ENCODE measurements around the gene TMOD1. TPM values are rescaled to one million over a fixed set of nuclear protein-coding genes. Genes with fewer than 3 reads are reported as not detected.

The TMOD1 gene
- total RNA-seq, 1 experiment from 2014 or later, result 1.0 TPM

DNA sequence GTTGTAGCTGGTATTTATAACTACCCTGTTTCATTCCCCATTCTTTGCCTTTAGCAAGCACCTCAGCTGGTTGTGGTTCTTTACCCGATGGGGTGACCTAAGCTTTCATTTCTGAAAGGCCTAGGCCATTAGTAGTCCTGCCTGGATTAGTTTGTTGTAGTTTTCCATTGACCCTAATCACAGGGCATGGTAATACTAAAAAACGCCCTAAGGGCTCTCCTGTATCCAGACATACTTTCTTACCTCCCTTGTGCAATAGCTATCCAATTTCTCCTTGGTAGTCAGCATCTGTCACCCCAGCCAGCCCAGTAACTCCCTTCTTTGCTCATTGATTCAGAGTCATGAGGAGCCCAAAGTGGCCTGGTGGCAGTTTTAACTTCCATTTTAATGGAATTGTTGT is 24.0 kb downstream of the TMOD1 start (continued):
- TF ChIP-seq AR (CRISPR knock-in tag; IDR thresholded peaks at IDR 0.05), result no peak
- TF ChIP-seq ZNF512 (CRISPR knock-in tag; IDR thresholded peaks at IDR 0.05; ENCODE audit: borderline replicate concordance), result no peak
- no peak for TF ChIP-seq NFYB (CRISPR knock-in tag; conservative IDR thresholded peaks at IDR 0.05; ENCODE audit: low read depth)
- no peak for TF ChIP-seq NFE2L1 (CRISPR knock-in tag; IDR thresholded peaks at IDR 0.05)

DNA sequence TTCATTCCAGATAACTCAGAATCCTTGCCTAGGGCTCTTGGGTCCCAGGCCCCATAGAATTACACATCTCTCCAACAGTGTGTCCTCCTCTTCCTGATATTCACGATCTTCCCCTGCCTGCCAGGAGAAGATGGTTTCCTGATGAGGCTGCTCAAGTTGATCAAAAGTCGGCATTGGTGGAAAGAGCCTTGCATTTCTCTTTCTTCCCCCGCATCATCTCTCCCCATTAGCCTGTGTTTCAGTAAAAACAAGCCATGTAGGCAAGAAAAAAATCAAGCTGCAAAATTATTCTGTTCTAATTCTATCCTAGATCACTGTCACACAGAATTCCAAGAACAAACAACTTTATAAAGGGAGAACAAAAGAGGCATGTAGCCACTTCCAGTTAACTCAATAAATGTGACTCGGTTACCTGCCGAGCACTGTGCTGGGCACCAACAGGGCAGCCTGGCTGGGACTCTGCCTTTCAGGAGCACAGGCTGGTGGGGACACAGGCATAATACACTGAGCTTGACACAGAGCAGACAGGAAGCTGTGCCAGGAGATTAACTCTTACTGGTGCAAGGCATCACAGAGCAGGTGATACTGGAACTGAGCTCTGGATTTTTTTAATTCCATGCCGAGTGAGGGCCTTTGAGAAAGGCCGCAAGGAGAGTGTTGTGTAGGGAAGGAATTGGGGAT is 25.6 kb downstream of the TMOD1 start:
- H3K9me3 Mint-ChIP-seq, result no peaks in the 10 kb centered on the region
- no peaks in the 10 kb centered on the region for H3K36me3 Mint-ChIP-seq
- H3K27me3 Mint-ChIP-seq (ENCODE audit: low read depth), result no peaks in the 10 kb centered on the region
- H3K4me1 Mint-ChIP-seq, result peaks cover 33% of the 10 kb centered on the region
- DNase-seq (ENCODE audit: low spot score), result no peak
- ChIA-PET POLR2A (no interaction called here), CTCF (interaction anchor here (1.2 to 2.0 kb wide), 3 partner anchors 25 to 72 kb away, joined by 4 to 16 read pairs (median 14); partner anchors contain the start of gene TMOD1)
- TF ChIP-seq ELF4 (CRISPR knock-in tag; IDR thresholded peaks at IDR 0.05; ENCODE audit: low read depth) (no peak), CDX4 (CRISPR knock-in tag; IDR thresholded peaks at IDR 0.05; ENCODE audit: borderline replicate concordance) (no peak), NFE2L1 (CRISPR knock-in tag; IDR thresholded peaks at IDR 0.05) (no peak)
- TF ChIP-seq, protein P1, sequence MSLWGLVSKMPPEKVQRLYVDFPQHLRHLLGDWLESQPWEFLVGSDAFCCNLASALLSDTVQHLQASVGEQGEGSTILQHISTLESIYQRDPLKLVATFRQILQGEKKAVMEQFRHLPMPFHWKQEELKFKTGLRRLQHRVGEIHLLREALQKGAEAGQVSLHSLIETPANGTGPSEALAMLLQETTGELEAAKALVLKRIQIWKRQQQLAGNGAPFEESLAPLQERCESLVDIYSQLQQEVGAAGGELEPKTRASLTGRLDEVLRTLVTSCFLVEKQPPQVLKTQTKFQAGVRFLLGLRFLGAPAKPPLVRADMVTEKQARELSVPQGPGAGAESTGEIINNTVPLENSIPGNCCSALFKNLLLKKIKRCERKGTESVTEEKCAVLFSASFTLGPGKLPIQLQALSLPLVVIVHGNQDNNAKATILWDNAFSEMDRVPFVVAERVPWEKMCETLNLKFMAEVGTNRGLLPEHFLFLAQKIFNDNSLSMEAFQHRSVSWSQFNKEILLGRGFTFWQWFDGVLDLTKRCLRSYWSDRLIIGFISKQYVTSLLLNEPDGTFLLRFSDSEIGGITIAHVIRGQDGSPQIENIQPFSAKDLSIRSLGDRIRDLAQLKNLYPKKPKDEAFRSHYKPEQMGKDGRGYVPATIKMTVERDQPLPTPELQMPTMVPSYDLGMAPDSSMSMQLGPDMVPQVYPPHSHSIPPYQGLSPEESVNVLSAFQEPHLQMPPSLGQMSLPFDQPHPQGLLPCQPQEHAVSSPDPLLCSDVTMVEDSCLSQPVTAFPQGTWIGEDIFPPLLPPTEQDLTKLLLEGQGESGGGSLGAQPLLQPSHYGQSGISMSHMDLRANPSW (CRISPR knock-in tag; conservative IDR thresholded peaks at IDR 0.05; ENCODE audit: low read depth), result no peak
- ATAC-seq, result no peak; the same call in 1 of the 2 replicates
- peak overlapping the region; percentile 97 for H3K27ac Mint-ChIP-seq
- H3K4me3 Mint-ChIP-seq, result no peak overlapping the region

DNA sequence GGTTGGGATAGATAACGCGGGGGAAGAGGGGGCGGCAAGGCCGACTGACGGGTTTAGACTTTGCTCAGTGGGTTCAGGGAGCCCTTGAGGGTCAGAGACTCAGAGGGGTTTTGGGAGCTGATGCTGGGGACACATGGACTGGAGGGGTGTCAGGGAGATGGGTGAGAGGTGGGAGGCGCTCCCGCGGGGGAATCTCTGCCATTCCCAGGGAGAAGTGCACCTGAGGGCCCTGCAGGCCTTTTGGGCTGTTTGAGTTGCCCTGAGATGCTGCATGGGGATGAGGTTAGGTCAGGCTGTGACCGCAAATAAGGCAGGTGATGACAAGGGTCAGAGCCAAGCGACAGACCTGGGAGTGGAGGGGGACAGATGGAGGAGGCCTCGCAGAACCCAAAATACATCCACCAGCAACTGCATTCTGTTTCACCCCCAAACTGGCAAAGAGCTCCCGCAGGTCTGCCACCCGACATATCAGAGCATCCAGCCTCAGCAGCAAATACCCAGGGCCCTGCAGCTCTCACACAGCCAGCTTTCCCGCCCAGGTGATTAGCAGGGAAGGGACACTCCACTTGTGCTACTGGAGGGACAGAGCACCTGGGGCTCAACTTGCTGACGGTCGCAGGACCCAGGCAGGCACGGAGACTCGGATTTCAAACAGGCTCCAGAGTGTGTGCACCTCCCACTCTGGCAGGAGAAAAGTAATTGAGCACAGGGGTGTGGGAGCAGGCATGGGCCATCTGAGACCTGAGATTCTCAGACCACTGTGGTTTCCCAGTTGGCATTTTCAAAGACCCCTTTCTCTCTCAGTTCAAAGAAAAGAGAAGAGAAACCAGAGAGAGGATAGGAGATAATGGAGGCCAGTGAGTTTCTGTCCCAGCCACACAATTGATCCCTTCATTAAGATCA is 26.4 kb downstream of the TMOD1 start:
- ChIA-PET POLR2A (no interaction called here), CTCF (interaction anchor here (0.6 to 2.0 kb wide), 7 partner anchors 25 to 1137 kb away, joined by 3 to 16 read pairs (median 4); partner anchors contain the start of gene TMOD1)
- DNase-seq (ENCODE audit: low spot score) (peak; percentile 47), ATAC-seq (peak; percentile 64)
- Mint-ChIP-seq H3K36me3 (no peaks in the 10 kb centered on the region), H3K4me3 (no peak overlapping the region), H3K4me1 (peaks cover 33% of the 10 kb centered on the region), H3K27me3 (ENCODE audit: low read depth) (no peaks in the 10 kb centered on the region), H3K27ac (peak overlapping the region; percentile 97), H3K9me3 (no peaks in the 10 kb centered on the region)
- TF ChIP-seq TCF7 (CRISPR knock-in tag; IDR thresholded peaks at IDR 0.05; ENCODE audit: low read depth) (no peak), ZNF423 (CRISPR knock-in tag; IDR thresholded peaks at IDR 0.05) (no peak), MXD4 (CRISPR knock-in tag; IDR thresholded peaks at IDR 0.05; ENCODE audit: borderline replicate concordance) (no peak)
- TF ChIP-seq, protein P2, sequence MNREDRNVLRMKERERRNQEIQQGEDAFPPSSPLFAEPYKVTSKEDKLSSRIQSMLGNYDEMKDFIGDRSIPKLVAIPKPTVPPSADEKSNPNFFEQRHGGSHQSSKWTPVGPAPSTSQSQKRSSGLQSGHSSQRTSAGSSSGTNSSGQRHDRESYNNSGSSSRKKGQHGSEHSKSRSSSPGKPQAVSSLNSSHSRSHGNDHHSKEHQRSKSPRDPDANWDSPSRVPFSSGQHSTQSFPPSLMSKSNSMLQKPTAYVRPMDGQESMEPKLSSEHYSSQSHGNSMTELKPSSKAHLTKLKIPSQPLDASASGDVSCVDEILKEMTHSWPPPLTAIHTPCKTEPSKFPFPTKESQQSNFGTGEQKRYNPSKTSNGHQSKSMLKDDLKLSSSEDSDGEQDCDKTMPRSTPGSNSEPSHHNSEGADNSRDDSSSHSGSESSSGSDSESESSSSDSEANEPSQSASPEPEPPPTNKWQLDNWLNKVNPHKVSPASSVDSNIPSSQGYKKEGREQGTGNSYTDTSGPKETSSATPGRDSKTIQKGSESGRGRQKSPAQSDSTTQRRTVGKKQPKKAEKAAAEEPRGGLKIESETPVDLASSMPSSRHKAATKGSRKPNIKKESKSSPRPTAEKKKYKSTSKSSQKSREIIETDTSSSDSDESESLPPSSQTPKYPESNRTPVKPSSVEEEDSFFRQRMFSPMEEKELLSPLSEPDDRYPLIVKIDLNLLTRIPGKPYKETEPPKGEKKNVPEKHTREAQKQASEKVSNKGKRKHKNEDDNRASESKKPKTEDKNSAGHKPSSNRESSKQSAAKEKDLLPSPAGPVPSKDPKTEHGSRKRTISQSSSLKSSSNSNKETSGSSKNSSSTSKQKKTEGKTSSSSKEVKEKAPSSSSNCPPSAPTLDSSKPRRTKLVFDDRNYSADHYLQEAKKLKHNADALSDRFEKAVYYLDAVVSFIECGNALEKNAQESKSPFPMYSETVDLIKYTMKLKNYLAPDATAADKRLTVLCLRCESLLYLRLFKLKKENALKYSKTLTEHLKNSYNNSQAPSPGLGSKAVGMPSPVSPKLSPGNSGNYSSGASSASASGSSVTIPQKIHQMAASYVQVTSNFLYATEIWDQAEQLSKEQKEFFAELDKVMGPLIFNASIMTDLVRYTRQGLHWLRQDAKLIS (CRISPR knock-in tag; IDR thresholded peaks at IDR 0.05; ENCODE audit: borderline replicate concordance), result no peak
- TF ChIP-seq, protein P3, sequence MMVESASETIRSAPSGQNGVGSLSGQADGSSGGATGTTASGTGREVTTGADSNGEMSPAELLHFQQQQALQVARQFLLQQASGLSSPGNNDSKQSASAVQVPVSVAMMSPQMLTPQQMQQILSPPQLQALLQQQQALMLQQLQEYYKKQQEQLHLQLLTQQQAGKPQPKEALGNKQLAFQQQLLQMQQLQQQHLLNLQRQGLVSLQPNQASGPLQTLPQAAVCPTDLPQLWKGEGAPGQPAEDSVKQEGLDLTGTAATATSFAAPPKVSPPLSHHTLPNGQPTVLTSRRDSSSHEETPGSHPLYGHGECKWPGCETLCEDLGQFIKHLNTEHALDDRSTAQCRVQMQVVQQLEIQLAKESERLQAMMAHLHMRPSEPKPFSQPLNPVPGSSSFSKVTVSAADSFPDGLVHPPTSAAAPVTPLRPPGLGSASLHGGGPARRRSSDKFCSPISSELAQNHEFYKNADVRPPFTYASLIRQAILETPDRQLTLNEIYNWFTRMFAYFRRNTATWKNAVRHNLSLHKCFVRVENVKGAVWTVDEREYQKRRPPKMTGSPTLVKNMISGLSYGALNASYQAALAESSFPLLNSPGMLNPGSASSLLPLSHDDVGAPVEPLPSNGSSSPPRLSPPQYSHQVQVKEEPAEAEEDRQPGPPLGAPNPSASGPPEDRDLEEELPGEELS (CRISPR knock-in tag; IDR thresholded peaks at IDR 0.05), result no peak

Data from WTC11 (cell line).